OCI-LY1 (cell line): Measurements from ENCODE around the gene IL17RE.
"Not testable (repeated sequence)": the region's sequence is repeated elsewhere in the genome, so short reads cannot be mapped to it uniquely, and the experiment has no call there.

Source experiments
- H2AFZ ChIP-seq: fragments of 200-600 bp; sonication (generic), shearing (Covaris generic); 2 replicates; pipeline ENCODE4 v1.6.0; 2014; ENCODE audit warnings: antibody characterized with exemption, mild to moderate bottlenecking, low read length
- H3F3A ChIP-seq: fragments of 200-600 bp; sonication (generic), shearing (Covaris generic); 2 replicates; pipeline ENCODE4 v1.6.0; 2014; ENCODE audit warnings: mild to moderate bottlenecking, antibody characterized with exemption, low read length, moderate library complexity; ENCODE audit not compliant: insufficient read depth
- H3K27ac ChIP-seq: fragments of 200-600 bp; sonication (generic); 2 replicates; pipeline ENCODE4 v1.5.1; 2014; ENCODE audit warnings: low read length, mixed run types, mild to moderate bottlenecking, low read depth; ENCODE audit not compliant: poor library complexity, severe bottlenecking
- H3K27me3 ChIP-seq: fragments of 200-600 bp; sonication (generic); 2 replicates; pipeline ENCODE4 v1.6.0; 2014; ENCODE audit warnings: antibody characterized with exemption, mild to moderate bottlenecking, low read length, moderate library complexity; ENCODE audit not compliant: insufficient read depth
- H3K36me3 ChIP-seq: fragments of 200-600 bp; sonication (generic); 2 replicates; pipeline ENCODE4 v1.6.1; 2014; ENCODE audit warnings: mild to moderate bottlenecking, antibody characterized with exemption, low read length, moderate library complexity, mixed read lengths; ENCODE audit not compliant: insufficient read depth
- H3K4me1 ChIP-seq: fragments of 200-600 bp; sonication (generic); 2 replicates; pipeline ENCODE4 v1.5.1; 2014; ENCODE audit warnings: mild to moderate bottlenecking, low read length, moderate library complexity; ENCODE audit not compliant: insufficient read depth, severe bottlenecking
- H3K4me2 ChIP-seq: fragments of 200-600 bp; sonication (generic), shearing (Covaris generic); 2 replicates; pipeline ENCODE4 v1.6.1; 2014; ENCODE audit warnings: low read length
- H3K4me3 ChIP-seq: fragments of 200-600 bp; sonication (generic); 2 replicates; pipeline ENCODE4 v1.5.1; 2014; ENCODE audit warnings: low read length, low read depth, mild to moderate bottlenecking, mixed read lengths; ENCODE audit not compliant: poor library complexity, severe bottlenecking
- H3K79me2 ChIP-seq: fragments of 200-600 bp; shearing (Covaris generic); 2 replicates; pipeline ENCODE4 v1.6.1; 2016; ENCODE audit warnings: mixed run types, low read length, mixed read lengths; ENCODE audit not compliant: insufficient read depth
- H3K9ac ChIP-seq: fragments of 200-600 bp; sonication (generic), shearing (Covaris generic); 2 replicates; pipeline ENCODE4 v1.6.1; 2014; ENCODE audit warnings: mild to moderate bottlenecking, low read length, mixed read lengths
- H3K9me2 ChIP-seq: fragments of 200-600 bp; sonication (generic), shearing (Covaris generic); 2 replicates; pipeline ENCODE4 v1.6.1; 2014; ENCODE audit warnings: low read depth, mild to moderate bottlenecking, low read length, mixed read lengths
- H3K9me3 ChIP-seq: fragments of 200-600 bp; shearing (Covaris generic); 2 replicates; pipeline ENCODE4 v1.6.1; 2014; ENCODE audit warnings: low read length, mixed read lengths
- H4K20me1 ChIP-seq: fragments of 200-600 bp; sonication (generic), shearing (Covaris generic); 2 replicates; pipeline ENCODE4 v1.6.0; 2016; ENCODE audit warnings: mild to moderate bottlenecking, low read length; ENCODE audit not compliant: insufficient read depth
- EZH2 ChIP-seq: fragments of 200-600 bp; sonication (generic), shearing (Covaris generic); IDR thresholded peaks from 2 replicates; pipeline ENCODE4 v1.8.0; 2017; ENCODE audit warnings: borderline replicate concordance, mixed run types, mild to moderate bottlenecking, antibody characterized with exemption, low read length, moderate library complexity, mixed read lengths
- TF ChIP-seq, protein P1 (sequence below): fragments of 200-600 bp; sonication (generic), shearing (Covaris generic); IDR thresholded peaks from 2 replicates; pipeline ENCODE4 v1.5.1; 2017; ENCODE audit warnings: mild to moderate bottlenecking, antibody characterized with exemption, low read length, moderate library complexity, mixed read lengths

IL17RE gene

GRCh38 chr3:9862391-9863057 is 40.1 kb upstream of the IL17RE start:
- Histone ChIP-seq H3K27me3 (no peaks in the 10 kb centered on the region), H3K4me2 (no peak overlapping the region), H3K4me1 (no peaks in the 10 kb centered on the region), H3K36me3 (no peaks in the 10 kb centered on the region), H3K27ac (no peak overlapping the region), H3K9me2 (no peaks in the 10 kb centered on the region), H3K79me2 (no peaks in the 10 kb centered on the region), H3K9ac (no peak overlapping the region), H3F3A (no peaks in the 10 kb centered on the region), H3K4me3 (no peak overlapping the region), H3K9me3 (no peaks in the 10 kb centered on the region), H2AFZ (no peak overlapping the region), H4K20me1 (no peaks in the 10 kb centered on the region)
- no peak for TF ChIP-seq EZH2
- TF ChIP-seq, protein P1, sequence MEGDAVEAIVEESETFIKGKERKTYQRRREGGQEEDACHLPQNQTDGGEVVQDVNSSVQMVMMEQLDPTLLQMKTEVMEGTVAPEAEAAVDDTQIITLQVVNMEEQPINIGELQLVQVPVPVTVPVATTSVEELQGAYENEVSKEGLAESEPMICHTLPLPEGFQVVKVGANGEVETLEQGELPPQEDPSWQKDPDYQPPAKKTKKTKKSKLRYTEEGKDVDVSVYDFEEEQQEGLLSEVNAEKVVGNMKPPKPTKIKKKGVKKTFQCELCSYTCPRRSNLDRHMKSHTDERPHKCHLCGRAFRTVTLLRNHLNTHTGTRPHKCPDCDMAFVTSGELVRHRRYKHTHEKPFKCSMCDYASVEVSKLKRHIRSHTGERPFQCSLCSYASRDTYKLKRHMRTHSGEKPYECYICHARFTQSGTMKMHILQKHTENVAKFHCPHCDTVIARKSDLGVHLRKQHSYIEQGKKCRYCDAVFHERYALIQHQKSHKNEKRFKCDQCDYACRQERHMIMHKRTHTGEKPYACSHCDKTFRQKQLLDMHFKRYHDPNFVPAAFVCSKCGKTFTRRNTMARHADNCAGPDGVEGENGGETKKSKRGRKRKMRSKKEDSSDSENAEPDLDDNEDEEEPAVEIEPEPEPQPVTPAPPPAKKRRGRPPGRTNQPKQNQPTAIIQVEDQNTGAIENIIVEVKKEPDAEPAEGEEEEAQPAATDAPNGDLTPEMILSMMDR = peak; percentile 21; the same call in 1 of the 2 replicates

- H3K9me2 ChIP-seq = no peaks in the 10 kb centered on the region
- no peaks in the 10 kb centered on the region for H4K20me1 ChIP-seq
- H3K27ac ChIP-seq = no peak overlapping the region
- no peaks in the 10 kb centered on the region for H3K79me2 ChIP-seq
- H3F3A ChIP-seq = no peaks in the 10 kb centered on the region
- TF ChIP-seq, protein P1 = no peak
- H3K4me3 ChIP-seq = no peak overlapping the region
- no peak overlapping the region for H2AFZ ChIP-seq
- no peaks in the 10 kb centered on the region for H3K9me3 ChIP-seq
- H3K27me3 ChIP-seq = no peaks in the 10 kb centered on the region
- no peaks in the 10 kb centered on the region for H3K4me1 ChIP-seq
- no peak overlapping the region for H3K9ac ChIP-seq
- H3K4me2 ChIP-seq = no peak overlapping the region
- H3K36me3 ChIP-seq = no peaks in the 10 kb centered on the region
Observed at GRCh38 chr3:9863058-9863772, 39.4 kb upstream of the IL17RE start.

DNA sequence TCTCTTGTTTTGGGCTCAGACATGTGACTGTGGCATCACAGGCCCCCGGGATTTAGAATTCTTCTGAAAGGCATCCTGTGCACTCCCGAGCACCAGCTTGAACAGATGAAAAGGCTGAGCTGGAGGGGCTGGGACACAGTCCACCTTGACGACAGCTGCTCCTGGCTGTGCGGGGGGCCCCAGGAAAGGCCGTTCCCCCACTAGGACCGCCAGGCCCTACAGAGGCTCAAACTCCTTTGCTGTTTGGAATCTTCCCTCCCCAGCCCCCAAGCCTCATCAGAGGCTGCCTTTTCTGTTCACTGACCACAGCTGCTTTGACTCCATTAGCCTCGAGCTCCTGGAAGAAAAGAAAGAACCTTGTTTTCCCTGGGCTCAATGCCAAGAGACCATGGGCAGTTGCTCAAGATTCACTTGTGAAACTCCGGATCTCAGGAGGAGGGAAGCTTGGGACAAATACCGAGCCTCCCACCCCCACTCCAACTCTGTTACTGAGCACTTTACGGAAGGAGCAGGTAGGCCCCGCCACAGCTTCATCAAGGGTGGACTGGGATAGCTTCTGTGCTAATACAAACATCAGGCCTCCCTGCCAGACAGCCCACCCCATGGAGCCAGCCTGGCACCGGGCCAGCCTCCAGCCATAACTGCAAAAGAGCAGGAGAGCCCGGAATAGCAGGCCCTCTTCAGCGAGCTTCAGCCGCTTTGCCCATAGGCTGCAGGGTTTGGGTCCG is 38.3 kb upstream of the IL17RE start:
- H4K20me1 ChIP-seq = no peaks in the 10 kb centered on the region
- no peak overlapping the region for H3K4me3 ChIP-seq
- no peak overlapping the region for H3K27ac ChIP-seq
- H3F3A ChIP-seq = no peaks in the 10 kb centered on the region
- no peak overlapping the region for H2AFZ ChIP-seq
- H3K4me2 ChIP-seq = no peak overlapping the region
- no peaks in the 10 kb centered on the region for H3K4me1 ChIP-seq
- no peaks in the 10 kb centered on the region for H3K9me3 ChIP-seq
- no peaks in the 10 kb centered on the region for H3K27me3 ChIP-seq
- no peaks in the 10 kb centered on the region for H3K79me2 ChIP-seq
- TF ChIP-seq EZH2 = no peak
- TF ChIP-seq, protein P1 = no peak
- H3K9me2 ChIP-seq = no peaks in the 10 kb centered on the region
- no peak overlapping the region for H3K9ac ChIP-seq
- no peaks in the 10 kb centered on the region for H3K36me3 ChIP-seq

DNA sequence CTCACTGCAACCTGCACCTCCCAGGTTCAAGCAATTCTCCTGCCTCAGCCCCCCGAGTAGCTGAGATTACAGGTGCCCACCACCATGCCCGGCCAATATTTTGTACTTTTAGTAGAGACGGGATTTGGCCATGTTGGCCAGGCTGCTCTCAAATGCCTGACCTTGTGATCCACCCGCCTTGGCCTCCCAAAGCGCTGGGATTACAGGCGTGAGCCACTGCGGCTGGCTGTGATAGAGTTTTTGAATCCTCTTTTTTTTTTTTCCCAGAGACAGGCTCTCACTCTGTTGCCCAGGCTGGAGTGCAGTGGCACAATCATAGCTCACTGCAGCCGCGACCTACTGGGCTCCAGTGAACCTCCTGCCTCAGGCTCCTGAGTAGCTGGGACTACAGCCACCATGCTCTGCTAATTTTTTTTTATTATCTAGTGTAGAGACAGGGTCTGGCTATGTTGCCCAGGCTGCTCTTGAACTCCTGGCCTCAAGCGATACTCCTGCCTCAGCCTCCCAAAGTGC is 37.5 kb upstream of the IL17RE start:
- H4K20me1 ChIP-seq, H3K27ac ChIP-seq, H3K27me3 ChIP-seq, H3K4me3 ChIP-seq, H3K9me2 ChIP-seq, H2AFZ ChIP-seq, H3K36me3 ChIP-seq, H3K9me3 ChIP-seq, H3F3A ChIP-seq, H3K4me1 ChIP-seq, H3K9ac ChIP-seq, H3K4me2 ChIP-seq, H3K79me2 ChIP-seq: not testable (repeated sequence)
